ENCODE data around the gene SEC23A.

Gene SEC23A

DNA sequence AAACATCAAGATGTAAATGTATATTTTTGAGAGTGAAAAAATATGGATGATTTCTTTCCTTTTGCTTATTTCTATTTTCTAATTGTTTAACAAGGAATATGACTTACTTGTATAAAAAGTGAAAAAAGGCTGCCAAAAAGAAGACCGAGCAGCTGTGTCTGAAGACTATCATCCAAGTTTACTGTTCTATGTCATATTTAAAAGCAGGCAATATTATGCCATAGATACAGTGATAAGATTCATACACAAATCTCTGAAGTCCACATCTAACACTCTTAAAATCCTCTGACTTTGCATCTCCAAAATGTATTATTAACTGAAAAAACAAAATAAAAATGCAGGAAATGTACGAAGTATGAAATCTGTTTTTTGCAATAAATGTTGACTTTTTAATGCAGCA lies 109.1 kb downstream of the SEC23A start:
- no peak for DNase-seq (ENCODE audit: low read depth in 2 of 2, low spot score in 1 of 2)

DNA sequence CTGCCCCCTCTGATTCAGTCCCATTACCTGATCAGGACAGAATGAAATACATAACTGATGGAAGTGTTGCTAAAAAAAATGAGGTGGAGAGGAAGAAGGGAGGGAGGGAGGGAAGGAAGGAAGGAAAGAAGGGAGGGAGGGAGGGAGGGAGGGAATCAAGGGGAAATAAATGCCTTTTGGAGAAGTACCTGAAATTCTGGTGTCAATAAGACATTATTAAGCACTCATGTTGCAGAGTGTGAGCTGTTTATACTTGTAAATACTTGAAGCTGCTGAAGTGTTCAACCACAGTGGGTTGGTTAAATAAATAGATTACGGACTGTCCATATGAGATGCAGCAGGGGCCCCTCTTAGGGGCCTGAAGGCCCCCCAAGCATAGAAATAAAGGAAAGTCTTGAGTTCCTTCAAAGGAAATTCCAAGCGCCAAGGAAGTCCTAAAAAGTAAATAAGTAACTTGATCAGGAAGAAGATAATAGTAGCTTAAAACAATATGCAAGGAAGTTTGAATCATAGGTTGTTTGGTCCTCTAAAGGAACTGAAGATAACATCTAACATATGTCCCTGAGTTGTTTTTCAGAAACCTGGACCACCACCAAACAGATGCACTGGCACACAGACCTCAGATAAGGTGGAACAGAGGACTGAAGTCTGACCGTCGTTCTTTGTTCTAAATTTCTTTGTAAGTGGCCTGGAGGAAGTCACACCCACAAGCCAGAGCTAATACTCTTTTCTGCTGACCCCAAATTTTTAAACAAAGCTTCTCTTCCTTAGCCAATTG lies 110.8 kb downstream of the SEC23A start:
- DNase-seq (ENCODE audit: low read depth in 2 of 2, low spot score in 1 of 2): no peak

DNA sequence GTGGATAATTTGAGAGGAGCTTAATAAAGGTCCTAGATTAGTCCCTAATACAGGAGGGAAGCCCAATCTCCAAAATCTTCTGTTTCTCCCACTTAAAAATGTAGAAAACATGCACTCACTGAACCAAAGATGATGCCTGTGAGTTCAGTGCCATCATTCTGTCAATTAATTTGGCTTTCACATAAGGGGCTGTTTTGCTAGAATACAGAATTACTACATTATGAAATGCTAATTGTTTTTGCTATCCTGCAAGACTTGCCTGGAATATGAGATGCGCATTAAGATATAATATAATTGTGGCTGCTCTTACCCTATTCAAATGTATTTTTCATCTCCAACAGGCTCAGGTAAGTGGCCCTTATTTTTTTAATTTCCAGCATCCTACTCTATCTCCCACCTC lies 111.7 kb downstream of the SEC23A start:
- DNase-seq (ENCODE audit: low read depth in 2 of 2, low spot score in 1 of 2): no peak

DNA sequence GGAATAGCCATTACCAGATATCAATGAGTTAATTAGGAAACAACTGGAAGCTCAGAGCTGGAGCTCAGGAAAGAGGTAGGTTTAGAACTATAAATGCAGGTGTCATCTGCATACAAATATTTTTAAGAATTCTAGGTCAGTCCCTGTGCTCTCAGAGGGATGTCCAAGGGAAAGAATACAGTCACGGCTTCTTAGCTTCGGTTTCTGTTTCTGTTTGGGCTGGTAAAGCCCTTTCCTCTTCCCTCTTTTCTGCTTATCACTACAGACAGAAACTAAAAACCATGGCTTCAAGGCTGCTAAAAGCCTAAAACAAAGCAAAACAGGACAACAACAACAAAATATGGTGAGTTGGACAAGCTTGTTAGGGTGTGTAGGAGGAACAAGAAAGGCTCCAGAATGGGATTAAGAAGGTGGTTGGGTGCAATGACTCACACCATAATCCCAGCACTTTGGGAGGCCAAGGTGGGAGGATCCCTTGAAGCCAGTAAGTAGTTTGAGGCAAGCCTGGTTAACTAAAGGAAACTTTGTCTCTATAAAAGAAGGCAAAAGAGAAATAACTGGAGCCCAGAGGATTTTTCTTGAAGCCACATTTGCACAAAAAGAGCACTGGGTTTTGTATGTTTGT lies 113.0 kb downstream of the SEC23A start:
- DNase-seq (ENCODE audit: low read depth in 2 of 2, low spot score in 1 of 2): no peak

DNA sequence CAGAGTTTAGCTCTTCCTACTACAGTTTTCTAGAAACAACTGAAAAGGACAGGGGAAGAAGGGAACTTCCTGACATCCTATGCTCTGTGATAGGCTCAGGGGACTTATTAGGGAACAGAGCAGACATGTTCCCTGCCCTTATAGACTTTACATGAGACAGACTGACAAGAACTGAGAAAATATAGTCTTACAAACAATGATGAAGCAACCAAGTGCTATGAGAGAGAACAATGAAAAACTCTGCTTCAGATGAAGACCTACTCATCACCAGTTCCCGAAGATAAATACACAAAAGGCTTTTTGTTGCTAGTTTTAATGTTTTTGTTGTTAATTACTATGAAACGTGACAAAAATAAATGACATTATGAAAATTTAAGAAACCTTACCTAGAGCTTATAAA lies 115.3 kb downstream of the SEC23A start:
- no peak for DNase-seq (ENCODE audit: low read depth in 2 of 2, low spot score in 1 of 2)

DNA sequence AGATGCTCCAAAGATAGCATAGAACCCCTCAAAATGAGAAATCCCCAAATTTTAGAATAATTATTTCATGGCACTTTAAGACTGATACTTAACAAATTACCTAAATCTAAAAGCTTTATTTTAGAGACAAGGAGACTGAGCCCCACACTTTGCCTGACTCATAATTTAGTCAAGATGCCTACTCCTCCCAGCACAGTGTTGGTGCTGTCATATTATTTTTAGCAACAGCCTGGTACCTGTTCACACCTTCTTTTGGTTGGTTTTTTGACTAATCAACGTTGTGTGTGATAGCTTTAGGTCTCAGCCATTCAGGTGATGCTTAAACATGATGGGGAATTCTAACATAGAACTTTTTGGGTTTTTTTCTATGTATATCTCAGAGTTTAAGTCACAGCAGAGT lies 120.2 kb downstream of the SEC23A start:
- DNase-seq (ENCODE audit: low read depth in 2 of 2, low spot score in 1 of 2): no peak

DNA sequence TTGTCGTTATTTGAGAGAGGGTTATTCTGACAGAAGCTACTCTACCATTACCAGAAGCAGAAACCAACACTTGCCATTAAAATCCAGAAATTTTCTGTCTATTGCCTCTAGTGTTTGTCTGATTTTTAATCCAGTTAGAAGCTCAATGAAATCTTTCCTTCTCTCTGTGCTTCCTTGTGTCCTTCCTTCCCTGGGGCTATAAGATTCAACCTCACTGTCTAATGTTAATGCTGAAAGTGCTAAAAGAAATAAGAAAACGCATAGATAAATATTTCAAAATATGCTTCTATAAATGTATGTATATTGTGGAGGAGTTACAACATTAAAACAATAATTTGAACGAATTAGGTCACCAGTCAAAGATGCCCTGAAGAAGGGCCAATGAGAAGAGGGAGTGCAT lies 120.8 kb downstream of the SEC23A start:
- DNase-seq (ENCODE audit: low read depth in 2 of 2, low spot score in 1 of 2): no peak

Data from stimulated activated CD8-positive, alpha-beta memory T cell treated with anti-CD3 and anti-CD28 coated beads, Interleukin-4, amount 100 ng/mL, for 4 hours (primary cell).